H9 (cell line): ENCODE measurements around the gene BBX. TPM values are rescaled to one million over a fixed set of nuclear protein-coding genes. Genes with fewer than 3 reads are reported as not detected.

Source experiments
- DNase-seq: peaks from one replicate; pipeline ENCODE4 v3.0.0-alpha.2; 2017
- H2AFZ ChIP-seq: one replicate; pipeline ENCODE4 v1.6.1; 2013; ENCODE audit warnings: mild to moderate bottlenecking, low read length, control low read depth, moderate library complexity
- H2AK5ac ChIP-seq: 2 replicates; pipeline ENCODE4 v1.6.1; 2013; ENCODE audit warnings: low read length, control low read depth, mixed read lengths; ENCODE audit not compliant: insufficient read length
- H2BK120ac ChIP-seq: one replicate; pipeline ENCODE4 v1.6.1; 2013; ENCODE audit warnings: low read depth, mild to moderate bottlenecking, low read length, control low read depth, inconsistent platforms; ENCODE audit not compliant: poor library complexity, severe bottlenecking
- H2BK12ac ChIP-seq: 2 replicates; pipeline ENCODE4 v1.6.1; 2013; ENCODE audit warnings: low read length, control low read depth, mixed read lengths, low read depth; ENCODE audit not compliant: insufficient read length
- H2BK15ac ChIP-seq: 2 replicates; pipeline ENCODE4 v1.6.1; 2013; ENCODE audit warnings: low read depth, low read length, control low read depth
- H2BK20ac ChIP-seq: one replicate; pipeline ENCODE4 v1.6.1; 2013; ENCODE audit warnings: low read depth, mild to moderate bottlenecking, low read length, control low read depth, inconsistent platforms; ENCODE audit not compliant: poor library complexity, severe bottlenecking
- H2BK5ac ChIP-seq: 2 replicates; pipeline ENCODE4 v1.6.1; 2013; ENCODE audit warnings: low read length, control low read depth, mixed read lengths; ENCODE audit not compliant: insufficient read length
- H3K14ac ChIP-seq: 2 replicates; pipeline ENCODE4 v1.6.1; 2013; ENCODE audit warnings: low read length, control low read depth; ENCODE audit not compliant: insufficient read depth
- H3K18ac ChIP-seq: 2 replicates; pipeline ENCODE4 v1.6.1; 2013; ENCODE audit warnings: low read depth, mild to moderate bottlenecking, mixed read lengths, low read length, control low read depth; ENCODE audit not compliant: insufficient read length
- H3K23ac ChIP-seq: 2 replicates; pipeline ENCODE4 v1.6.1; 2013; ENCODE audit warnings: low read length, control low read depth, mixed read lengths, low read depth; ENCODE audit not compliant: insufficient read length
- H3K23me2 ChIP-seq: 2 replicates; pipeline ENCODE4 v1.6.1; 2013; ENCODE audit warnings: low read depth, mild to moderate bottlenecking, mixed read lengths, low read length, control low read depth; ENCODE audit not compliant: insufficient read length, poor library complexity, severe bottlenecking
- H3K27ac ChIP-seq: 2 replicates; pipeline ENCODE4 v1.5.1; 2013; ENCODE audit warnings: low read length, control low read depth, mixed read lengths, low read depth; ENCODE audit not compliant: insufficient read length
- H3K27me3 ChIP-seq: 2 replicates; pipeline ENCODE4 v1.6.1; 2013; ENCODE audit warnings: low read length, control low read depth, inconsistent platforms; ENCODE audit not compliant: insufficient read depth
- H3K4ac ChIP-seq: 2 replicates; pipeline ENCODE4 v1.6.1; 2013; ENCODE audit warnings: low read depth, mild to moderate bottlenecking, control low read depth, inconsistent platforms, low read length, moderate library complexity
- H3K4me1 ChIP-seq: 2 replicates; pipeline ENCODE4 v1.6.1; 2013; ENCODE audit warnings: low read length, control low read depth, inconsistent platforms; ENCODE audit not compliant: insufficient read depth
- H3K4me2 ChIP-seq: 2 replicates; pipeline ENCODE4 v1.6.1; 2013; ENCODE audit warnings: low read length, control low read depth, mixed read lengths; ENCODE audit not compliant: insufficient read length, insufficient read depth
- H3K56ac ChIP-seq: 2 replicates; pipeline ENCODE4 v1.6.1; 2013; ENCODE audit warnings: low read depth, mild to moderate bottlenecking, mixed read lengths, low read length, control low read depth; ENCODE audit not compliant: insufficient read length
- H3K79me1 ChIP-seq: 2 replicates; pipeline ENCODE4 v1.6.1; 2013; ENCODE audit warnings: low read depth, mild to moderate bottlenecking, moderate library complexity, low read length, control low read depth, inconsistent platforms; ENCODE audit not compliant: insufficient read depth, poor library complexity, severe bottlenecking
- H3K79me2 ChIP-seq: 2 replicates; pipeline ENCODE4 v1.6.1; 2013; ENCODE audit warnings: low read length, control low read depth, inconsistent platforms; ENCODE audit not compliant: insufficient read depth
- H3K9ac ChIP-seq: 2 replicates; pipeline ENCODE4 v1.6.1; 2013; ENCODE audit warnings: low read length, control low read depth, mixed read lengths; ENCODE audit not compliant: insufficient read length; ENCODE audit errors: extremely low read depth
- H3K9me3 ChIP-seq: one replicate; pipeline ENCODE4 v1.6.1; 2013; ENCODE audit warnings: low read depth, low read length, inconsistent platforms; ENCODE audit not compliant: control insufficient read depth
- H3T11ph ChIP-seq: one replicate; pipeline ENCODE4 v1.6.1; 2013; ENCODE audit warnings: mild to moderate bottlenecking, low read length, control low read depth, inconsistent platforms
- H4K20me1 ChIP-seq: one replicate; pipeline ENCODE4 v1.6.1; 2013; ENCODE audit not compliant: control insufficient read depth, insufficient read length, insufficient read depth
- H4K5ac ChIP-seq: 2 replicates; pipeline ENCODE4 v1.6.1; 2013; ENCODE audit warnings: low read depth, mild to moderate bottlenecking, mixed read lengths, low read length, control low read depth; ENCODE audit not compliant: insufficient read length
- H4K8ac ChIP-seq: replicated peaks from 2 replicates; pipeline ENCODE4 v1.6.1; 2013; ENCODE audit warnings: low read length, control low read depth, mixed read lengths, low read depth; ENCODE audit not compliant: insufficient read length
- H4K91ac ChIP-seq: 2 replicates; pipeline ENCODE4 v1.6.1; 2013; ENCODE audit warnings: low read depth, mild to moderate bottlenecking, moderate library complexity, mixed read lengths, low read length, control low read depth; ENCODE audit not compliant: insufficient read length
- H3K27ac Mint-ChIP-seq, 3 experiments: 2 replicates in 2 of 3; 3 replicates in 1 of 3; pipeline ENCODE4 v1.8.0; 2020 to 2021; ENCODE audit warnings: mixed read lengths in 3 of 3, mild to moderate bottlenecking in 1 of 3, moderate library complexity in 1 of 3
- H3K27me3 Mint-ChIP-seq: 2 replicates; pipeline ENCODE4 v1.8.0; 2021; ENCODE audit warnings: low read depth, mild to moderate bottlenecking, moderate library complexity, mixed read lengths
- H3K36me3 Mint-ChIP-seq, 3 experiments: 2 replicates in 2 of 3; 3 replicates in 1 of 3; pipeline ENCODE4 v1.8.0; 2020 to 2021; ENCODE audit warnings: low read depth in 3 of 3, mixed read lengths in 3 of 3; ENCODE audit not compliant: insufficient read depth in 1 of 3
- H3K4me1 Mint-ChIP-seq, 2 experiments: 2 replicates each; pipeline ENCODE4 v1.8.0; 2020; ENCODE audit warnings: mixed read lengths in 2 of 2
- H3K4me3 Mint-ChIP-seq, 2 experiments: 2 replicates in 1 of 2; 3 replicates in 1 of 2; pipeline ENCODE4 v1.8.0; 2020 to 2021; ENCODE audit warnings: mild to moderate bottlenecking in 2 of 2, mixed read lengths in 2 of 2, moderate library complexity in 1 of 2
- H3K9me3 Mint-ChIP-seq, 2 experiments: 2 replicates in 1 of 2; 3 replicates in 1 of 2; pipeline ENCODE4 v1.8.0; 2020; ENCODE audit warnings: mild to moderate bottlenecking in 2 of 2, mixed read lengths in 2 of 2, moderate library complexity in 1 of 2
- WGBS: extraction: QIAGEN DNeasy Blood & Tissue Kit; methylation state at CpG from one replicate; pipeline ENCODE4 v1.1.7; 2013; ENCODE audit warnings: missing lambda C conversion rate, low lambda C conversion rate, mixed read lengths; ENCODE audit not compliant: insufficient read length; ENCODE audit errors: extremely low coverage; 5-methylcytosine and 5-hydroxymethylcytosine counted together
- total RNA-seq: library from RNA; stranded (reverse); gene quantifications from 2 replicates; pipeline ENCODE4 v1.2.1, GENCODE V29; 2021
- TF ChIP-seq, protein P1 (sequence below): fragments of 200-600 bp; sonication (generic); conservative IDR thresholded peaks from 3 replicates; pipeline ENCODE4 v1.8.0; 2021; ENCODE audit warnings: antibody characterized with exemption, mild to moderate bottlenecking

BBX gene
- total RNA-seq, 1 experiment from 2014 or later = 34.8 TPM

DNA sequence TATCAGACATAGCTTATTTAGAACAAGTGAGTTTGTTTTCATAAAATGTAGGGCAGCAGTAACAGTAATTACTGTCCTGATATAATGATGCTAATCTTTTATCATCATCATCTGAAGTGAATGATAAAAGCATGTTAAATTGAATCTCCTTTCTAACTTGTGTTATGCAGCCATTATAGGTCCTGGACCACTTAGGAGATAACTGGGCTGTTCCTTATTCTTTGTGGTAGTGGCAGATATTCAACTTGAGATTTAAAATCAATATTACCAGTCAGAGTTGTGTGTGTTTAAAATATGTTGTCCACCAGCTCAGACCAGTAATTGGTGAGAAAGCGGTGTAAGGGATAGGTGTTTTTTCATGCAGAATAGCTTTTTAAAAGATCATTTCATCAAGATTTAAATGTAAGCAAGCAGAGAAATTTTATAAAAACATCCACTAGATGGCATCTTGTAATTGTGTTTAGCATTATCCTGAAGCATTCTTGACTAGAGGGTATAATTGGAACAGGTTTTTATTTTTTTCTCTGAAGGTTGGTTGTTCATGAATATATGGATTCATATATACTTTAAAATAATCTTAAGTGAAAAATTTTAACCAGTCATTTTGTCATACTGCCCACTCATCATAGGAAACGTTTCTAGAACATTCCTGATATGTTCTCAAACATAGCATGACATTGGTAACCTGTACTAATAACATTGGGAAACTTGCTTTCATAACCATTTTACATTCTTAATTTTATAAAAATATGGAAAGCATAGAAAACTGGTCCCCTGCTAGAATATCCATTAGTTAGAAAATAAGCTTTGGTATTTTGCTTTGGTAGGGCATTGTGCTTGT is 153.9 kb downstream of the BBX start:
- Histone ChIP-seq H3K56ac (no peak overlapping the region), H2BK5ac (no peak overlapping the region), H2BK20ac (no peak overlapping the region), H3K9me3 (no peaks in the 10 kb centered on the region), H3K4ac (no peak overlapping the region), H2AK5ac (no peak overlapping the region), H3K27ac (no peak overlapping the region), H4K8ac (no peak overlapping the region), H3K4me1 (no peaks in the 10 kb centered on the region), H3K23ac (no peak overlapping the region), H3K27me3 (no peaks in the 10 kb centered on the region), H4K20me1 (no peaks in the 10 kb centered on the region), H2BK15ac (no peak overlapping the region), H3K9ac (no peak overlapping the region), H3K79me1 (no peaks in the 10 kb centered on the region), H4K5ac (no peak overlapping the region), H3K79me2 (no peaks in the 10 kb centered on the region), H3K18ac (no peak overlapping the region), H2BK12ac (no peak overlapping the region), H3K14ac (no peak overlapping the region), H2AFZ (no peak overlapping the region), H2BK120ac (no peak overlapping the region), H4K91ac (no peak overlapping the region), H3T11ph (no peak overlapping the region), H3K23me2 (no peaks in the 10 kb centered on the region), H3K4me2 (no peak overlapping the region)
- Mint-ChIP-seq H3K9me3 (no peaks in the 10 kb centered on the region), H3K27me3 (no peaks in the 10 kb centered on the region), H3K36me3 (peaks cover 0 to 8% (median 1%) of the 10 kb centered on the region in 3 experiments; a peak in 3 of 7 replicates), H3K4me3 (no peak overlapping the region), H3K27ac (no peak overlapping the region), H3K4me1 (peaks cover 0 to 3% of the 10 kb centered on the region in 2 experiments; a peak in 2 of 4 replicates)
- WGBS = no CpG with 5 or more reads among the region's 2 CpGs
- TF ChIP-seq, protein P1, sequence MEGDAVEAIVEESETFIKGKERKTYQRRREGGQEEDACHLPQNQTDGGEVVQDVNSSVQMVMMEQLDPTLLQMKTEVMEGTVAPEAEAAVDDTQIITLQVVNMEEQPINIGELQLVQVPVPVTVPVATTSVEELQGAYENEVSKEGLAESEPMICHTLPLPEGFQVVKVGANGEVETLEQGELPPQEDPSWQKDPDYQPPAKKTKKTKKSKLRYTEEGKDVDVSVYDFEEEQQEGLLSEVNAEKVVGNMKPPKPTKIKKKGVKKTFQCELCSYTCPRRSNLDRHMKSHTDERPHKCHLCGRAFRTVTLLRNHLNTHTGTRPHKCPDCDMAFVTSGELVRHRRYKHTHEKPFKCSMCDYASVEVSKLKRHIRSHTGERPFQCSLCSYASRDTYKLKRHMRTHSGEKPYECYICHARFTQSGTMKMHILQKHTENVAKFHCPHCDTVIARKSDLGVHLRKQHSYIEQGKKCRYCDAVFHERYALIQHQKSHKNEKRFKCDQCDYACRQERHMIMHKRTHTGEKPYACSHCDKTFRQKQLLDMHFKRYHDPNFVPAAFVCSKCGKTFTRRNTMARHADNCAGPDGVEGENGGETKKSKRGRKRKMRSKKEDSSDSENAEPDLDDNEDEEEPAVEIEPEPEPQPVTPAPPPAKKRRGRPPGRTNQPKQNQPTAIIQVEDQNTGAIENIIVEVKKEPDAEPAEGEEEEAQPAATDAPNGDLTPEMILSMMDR = peak; percentile 75
- no peak for DNase-seq
